HG03354 (cell line): Measurements from ENCODE around the gene SRD5A1.

Experiments used
- ATAC-seq: cut with Tn5 transposase; IDR thresholded peaks from one replicate; pipeline ENCODE4 v1.9.1; 2021; ENCODE audit warnings: mild to moderate bottlenecking; ENCODE audit not compliant: unreplicated experiment, poor library complexity, severe bottlenecking

SRD5A1 gene

GRCh38 chr5:6632888-6633468 lies at the start of gene SRD5A1, which contains the start of gene NSUN2:
Gene SRD5A1 (plus strand): TSS chr5:6633440. CDS start chr5:6633577, 137 bp downstream.
Gene NSUN2 (minus strand): TSS chr5:6633044. CDS start chr5:6632979, 65 bp downstream.
- peak; percentile 89 for ATAC-seq

- ATAC-seq, result no peak
These were observed 49.1 kb upstream of the SRD5A1 start for GRCh38 chr5:6584101-6584645.

GRCh38 chr5:6584727-6585126 lies 48.5 kb upstream of the SRD5A1 start:
- no peak for ATAC-seq

- no peak for ATAC-seq
These were observed 48.1 kb upstream of the SRD5A1 start for GRCh38 chr5:6585168-6585567.

GRCh38 chr5:6585939-6586646 lies 47.1 kb upstream of the SRD5A1 start:
- no peak for ATAC-seq

GRCh38 chr5:6586647-6587042 lies 46.6 kb upstream of the SRD5A1 start:
- ATAC-seq, result no peak

- no peak for ATAC-seq
These were observed 46.1 kb upstream of the SRD5A1 start for GRCh38 chr5:6587171-6587570.

GRCh38 chr5:6590581-6590980 lies 42.7 kb upstream of the SRD5A1 start:
- no peak for ATAC-seq

GRCh38 chr5:6591671-6592288 lies 41.5 kb upstream of the SRD5A1 start:
- ATAC-seq, result no peak

GRCh38 chr5:6592601-6593000 lies 40.6 kb upstream of the SRD5A1 start:
- ATAC-seq, result no peak

GRCh38 chr5:6593148-6594016 lies 39.9 kb upstream of the SRD5A1 start:
- no peak for ATAC-seq

GRCh38 chr5:6594066-6594465 lies 39.2 kb upstream of the SRD5A1 start:
- no peak for ATAC-seq

GRCh38 chr5:6595405-6595804 lies 37.8 kb upstream of the SRD5A1 start:
- no peak for ATAC-seq

- no peak for ATAC-seq
These were observed 36.9 kb upstream of the SRD5A1 start for GRCh38 chr5:6596388-6596787.

- ATAC-seq, result no peak
These were observed 35.7 kb upstream of the SRD5A1 start for GRCh38 chr5:6597557-6597956.

- no peak for ATAC-seq
These were observed 34.8 kb upstream of the SRD5A1 start for GRCh38 chr5:6598351-6598900.

- no peak for ATAC-seq
These were observed 33.5 kb upstream of the SRD5A1 start for GRCh38 chr5:6599739-6600138.

- no peak for ATAC-seq
These were observed 32.0 kb upstream of the SRD5A1 start for GRCh38 chr5:6601271-6601670.

- no peak for ATAC-seq
These were observed 31.4 kb upstream of the SRD5A1 start for GRCh38 chr5:6601816-6602215.

- no peak for ATAC-seq
These were observed 30.8 kb upstream of the SRD5A1 start for GRCh38 chr5:6602441-6602840.
